ENCODE data around the gene EP400.
"Not testable (repeated sequence)": the region's sequence is repeated elsewhere in the genome, so short reads cannot be mapped to it uniquely, and the experiment has no call there.

The EP400 gene

DNA sequence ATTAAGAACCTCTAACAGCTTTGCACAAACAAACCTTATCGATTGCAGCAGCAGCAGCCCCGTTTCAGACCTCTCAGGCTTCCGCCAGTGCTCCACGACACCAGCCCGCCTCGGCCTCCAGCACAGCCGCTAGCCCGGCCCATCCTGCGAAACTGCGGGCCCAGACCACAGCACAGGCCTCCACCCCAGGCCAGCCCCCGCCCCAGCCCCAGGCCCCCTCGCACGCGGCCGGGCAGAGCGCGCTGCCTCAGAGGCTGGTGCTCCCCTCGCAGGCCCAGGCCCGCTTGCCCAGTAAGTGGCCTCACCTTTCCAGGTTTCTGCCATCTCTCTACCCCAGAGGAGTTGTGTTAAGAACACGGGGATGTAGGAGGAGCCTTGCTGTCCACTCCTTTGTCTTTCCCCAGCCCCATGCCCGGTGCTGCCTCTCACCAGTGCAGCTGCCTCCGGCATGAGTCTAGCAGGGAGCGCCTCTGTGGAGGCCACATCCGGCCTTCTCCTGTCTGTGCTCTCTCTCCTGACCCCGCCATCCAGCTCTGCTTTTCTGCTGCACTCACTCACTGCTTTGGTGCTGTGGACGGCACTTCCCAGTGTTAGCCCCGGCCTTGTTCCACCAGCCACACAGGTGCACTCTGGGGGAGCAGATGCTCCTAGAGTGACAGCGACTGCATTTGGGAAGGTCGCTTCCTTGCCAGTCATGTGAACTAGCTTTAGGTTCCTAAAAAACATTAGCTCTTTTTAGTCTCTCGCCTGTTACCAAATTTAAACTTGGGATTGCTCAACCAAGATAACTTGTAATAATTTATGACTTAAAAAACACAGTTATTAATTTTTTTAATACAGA lies 71.5 kb downstream of the EP400 start:
- DNase-seq, result no peak

DNA sequence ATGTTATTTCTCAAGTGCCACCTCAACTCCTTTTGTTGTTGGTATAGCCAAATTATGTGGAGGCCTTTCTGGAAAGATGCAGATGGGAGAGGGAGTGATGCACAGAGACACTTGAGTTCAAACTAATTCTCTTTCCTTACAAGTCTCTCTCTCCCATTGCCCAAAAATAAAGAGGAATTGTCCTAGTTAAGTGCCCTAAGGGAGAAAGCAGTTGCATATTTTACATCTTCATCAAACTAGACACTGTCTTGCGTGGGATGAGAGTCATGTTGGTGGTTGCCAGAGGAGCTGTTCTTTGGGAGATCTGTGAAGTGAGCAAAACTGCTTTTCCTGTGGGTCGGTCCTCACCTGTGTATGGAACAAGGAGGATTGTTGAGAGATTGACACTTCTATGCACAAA lies 72.2 kb downstream of the EP400 start:
- no peak for DNase-seq

DNA sequence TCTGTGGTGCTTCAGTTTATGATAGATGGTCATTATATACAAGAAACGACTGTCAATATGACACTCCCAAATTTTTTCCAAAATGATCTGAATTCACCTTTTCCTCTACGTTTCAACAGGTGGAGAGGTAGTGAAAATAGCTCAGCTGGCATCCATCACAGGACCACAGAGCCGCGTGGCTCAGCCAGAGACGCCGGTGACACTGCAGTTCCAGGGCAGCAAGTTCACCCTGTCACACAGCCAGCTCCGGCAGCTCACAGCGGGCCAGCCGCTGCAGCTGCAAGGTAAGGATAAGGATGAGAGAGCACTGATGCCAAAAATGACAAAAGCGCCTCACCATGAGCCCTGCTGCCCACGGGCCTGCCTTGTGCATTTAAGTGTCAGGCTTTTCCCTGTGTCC lies 73.9 kb downstream of the EP400 start:
- no peak for DNase-seq

DNA sequence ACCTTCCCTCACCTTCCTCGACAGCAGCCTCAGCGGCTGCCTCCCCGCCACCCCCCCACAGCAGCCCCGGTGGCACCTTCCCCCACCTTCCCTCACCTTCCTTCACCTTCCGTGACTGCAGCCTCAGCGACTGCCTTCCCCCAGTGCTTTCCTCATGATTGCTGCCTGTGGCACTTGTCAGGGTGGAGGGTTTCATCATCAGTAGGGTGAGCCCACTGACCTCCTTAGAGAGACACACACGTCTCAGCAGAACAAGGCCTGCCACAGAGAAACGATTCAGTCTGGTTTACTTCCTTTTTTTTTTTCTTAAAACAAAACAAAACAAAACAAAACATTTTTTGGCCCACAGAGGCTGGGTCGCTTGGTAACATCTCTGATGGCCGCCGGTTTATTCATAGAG lies 75.0 kb downstream of the EP400 start:
- DNase-seq, result no peak

DNA sequence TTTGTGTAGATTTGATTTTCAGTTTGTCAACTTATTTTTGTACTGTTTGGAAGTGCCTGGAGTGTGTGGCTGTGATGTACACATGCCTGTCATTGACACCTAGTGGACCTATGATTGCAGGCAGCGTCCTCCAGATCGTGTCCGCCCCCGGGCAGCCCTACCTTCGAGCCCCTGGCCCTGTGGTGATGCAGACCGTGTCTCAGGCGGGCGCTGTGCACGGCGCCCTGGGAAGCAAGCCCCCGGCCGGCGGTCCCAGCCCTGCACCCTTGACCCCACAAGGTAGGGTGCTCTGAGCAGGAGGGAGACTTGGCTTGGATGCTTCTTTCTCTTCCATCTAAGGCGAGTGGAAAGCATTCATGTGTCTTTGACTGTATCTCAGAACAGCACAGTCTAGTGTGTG lies 75.8 kb downstream of the EP400 start:
- no peak for DNase-seq

DNA sequence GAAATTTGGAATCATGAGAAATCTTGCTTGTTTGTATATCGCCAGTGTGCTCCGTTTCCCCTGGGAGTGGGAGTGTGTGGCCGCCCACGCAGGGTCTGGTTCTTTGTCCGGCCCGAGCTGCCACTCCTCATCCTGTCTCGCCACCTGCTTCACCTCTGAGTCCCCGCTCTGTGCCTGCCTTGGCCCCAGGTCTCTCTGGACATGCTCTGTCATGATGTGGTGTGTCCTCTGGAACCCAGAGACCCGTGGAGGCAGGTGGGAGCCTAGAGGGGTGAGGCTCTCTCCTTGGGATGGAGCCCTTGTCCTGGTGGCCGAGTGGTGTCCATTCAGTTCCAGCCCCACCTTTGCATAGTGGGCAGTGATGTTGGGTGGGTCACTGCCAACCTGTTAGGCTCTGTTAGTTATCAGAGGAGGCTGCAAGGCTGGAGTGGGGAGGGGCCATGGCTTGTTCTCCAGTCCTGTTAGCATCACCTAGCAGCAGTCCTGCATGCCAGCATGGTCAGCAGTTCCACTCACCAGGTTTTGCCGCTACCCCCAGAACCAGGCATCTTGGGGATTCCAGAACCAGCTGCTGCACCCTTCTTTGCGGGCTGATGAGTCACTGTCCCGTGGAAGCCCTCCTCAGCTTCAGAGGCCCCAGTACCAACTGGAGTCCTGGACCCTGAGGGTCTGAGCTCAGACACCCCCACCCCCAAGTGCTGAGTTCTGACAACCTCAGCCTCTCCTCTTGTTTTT lies 76.5 kb downstream of the EP400 start:
- DNase-seq, result no peak

DNA sequence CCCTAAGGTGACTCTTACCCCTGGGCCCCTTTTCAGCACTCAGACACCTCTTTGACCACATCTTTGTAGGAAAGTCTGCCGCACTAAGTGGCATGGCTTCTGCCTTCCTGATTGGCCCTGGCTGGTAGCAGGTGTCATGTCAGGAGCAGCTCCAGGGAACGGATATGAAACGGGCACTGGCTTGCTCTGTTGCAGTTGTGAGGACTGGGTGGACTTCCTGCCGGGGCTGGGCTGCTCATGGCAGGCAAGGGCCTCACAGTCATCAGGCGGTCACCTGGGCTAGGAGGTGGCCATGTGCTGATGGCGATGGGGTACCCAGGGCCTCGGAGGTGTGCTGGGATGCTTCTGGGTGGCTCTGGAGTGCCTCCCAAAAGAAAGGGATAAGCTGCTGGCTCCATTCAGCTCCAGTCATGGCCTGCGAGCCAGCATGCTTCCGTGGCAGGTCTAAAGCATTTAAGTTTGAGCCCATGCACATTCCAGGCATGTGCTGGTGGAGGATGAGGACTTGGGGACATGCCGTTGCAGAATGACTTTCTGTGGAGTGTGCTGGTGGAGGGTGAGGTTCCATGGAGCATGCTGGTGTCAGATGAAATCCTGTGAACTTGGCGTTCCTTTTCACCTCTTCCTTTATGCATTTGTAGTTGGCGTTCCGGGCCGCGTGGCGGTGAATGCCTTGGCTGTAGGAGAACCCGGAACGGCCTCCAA lies 77.2 kb downstream of the EP400 start:
- no peak for DNase-seq

DNA sequence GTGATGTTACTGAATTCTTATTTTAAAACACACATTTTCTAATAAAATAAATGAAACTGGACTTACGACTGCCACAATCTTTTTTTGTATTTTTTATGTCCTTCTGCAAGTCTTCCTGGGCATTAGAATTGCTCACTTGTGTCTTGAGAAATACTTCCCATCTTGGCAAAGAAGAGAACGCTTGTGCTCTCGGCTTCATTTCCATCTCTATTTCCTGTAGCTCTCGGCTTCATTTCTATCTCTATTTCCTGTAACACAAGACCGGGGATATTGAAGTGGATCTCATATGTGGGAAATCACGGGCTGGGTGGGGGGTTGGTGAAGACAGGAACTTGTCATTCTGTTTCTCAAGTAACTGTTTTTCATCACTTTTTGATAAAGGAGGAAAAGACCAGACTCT lies 77.9 kb downstream of the EP400 start:
- no peak for DNase-seq

DNA sequence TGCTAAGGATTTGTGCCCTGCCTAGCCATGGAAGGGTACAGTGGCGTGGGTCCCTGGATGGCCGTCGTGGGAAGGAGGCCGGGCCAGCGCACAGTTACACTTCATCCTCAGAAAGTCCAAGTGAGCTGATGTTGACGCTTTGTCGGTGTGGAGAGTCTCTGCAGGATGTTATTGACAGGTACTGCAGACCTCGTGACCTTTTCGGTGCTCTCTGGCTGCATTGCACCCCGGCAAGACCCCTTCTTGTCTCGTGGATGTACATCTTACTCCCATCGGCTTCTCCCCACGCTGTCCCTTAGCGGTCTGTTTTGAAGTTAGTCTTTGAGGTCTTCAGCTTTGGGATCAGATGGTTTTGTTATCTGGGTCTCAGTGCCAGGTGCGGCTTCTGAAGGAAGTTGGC lies 78.4 kb downstream of the EP400 start:
- DNase-seq, result no peak

DNA sequence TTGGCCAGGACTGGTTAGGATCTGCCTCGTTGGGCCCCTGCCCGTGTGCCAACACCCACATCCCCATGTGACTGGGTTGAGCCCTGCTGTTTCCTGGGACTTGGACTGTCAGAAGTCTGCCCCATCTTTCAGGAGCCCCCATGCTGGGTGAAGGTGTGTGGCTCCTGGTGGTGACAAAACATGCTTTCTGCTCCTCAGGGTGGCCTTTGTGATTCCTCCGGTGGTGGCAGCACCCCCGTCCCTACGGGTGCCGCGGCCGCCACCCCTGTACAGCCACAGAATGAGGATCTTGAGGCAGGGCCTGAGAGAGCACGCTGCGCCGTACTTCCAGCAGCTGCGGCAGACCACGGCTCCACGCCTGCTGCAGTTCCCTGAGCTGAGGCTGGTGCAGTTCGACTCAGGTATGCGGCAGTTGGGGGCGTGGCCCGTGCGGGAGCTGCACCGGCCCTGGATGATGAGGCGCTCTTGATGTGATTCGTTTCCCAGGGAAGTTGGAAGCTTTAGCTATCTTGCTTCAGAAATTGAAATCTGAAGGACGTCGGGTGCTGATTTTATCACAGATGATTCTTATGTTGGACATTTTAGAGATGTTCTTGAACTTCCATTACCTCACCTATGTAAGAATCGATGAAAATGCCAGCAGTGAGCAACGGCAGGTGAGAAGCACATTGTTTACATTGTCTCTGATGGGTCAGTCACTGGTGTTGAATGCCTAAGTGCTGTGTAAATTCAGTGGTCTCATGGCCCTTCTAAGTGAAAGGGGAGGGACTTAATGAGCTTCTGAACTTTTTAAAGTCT lies 80.0 kb downstream of the EP400 start:
- DNase-seq, result no peak

DNA sequence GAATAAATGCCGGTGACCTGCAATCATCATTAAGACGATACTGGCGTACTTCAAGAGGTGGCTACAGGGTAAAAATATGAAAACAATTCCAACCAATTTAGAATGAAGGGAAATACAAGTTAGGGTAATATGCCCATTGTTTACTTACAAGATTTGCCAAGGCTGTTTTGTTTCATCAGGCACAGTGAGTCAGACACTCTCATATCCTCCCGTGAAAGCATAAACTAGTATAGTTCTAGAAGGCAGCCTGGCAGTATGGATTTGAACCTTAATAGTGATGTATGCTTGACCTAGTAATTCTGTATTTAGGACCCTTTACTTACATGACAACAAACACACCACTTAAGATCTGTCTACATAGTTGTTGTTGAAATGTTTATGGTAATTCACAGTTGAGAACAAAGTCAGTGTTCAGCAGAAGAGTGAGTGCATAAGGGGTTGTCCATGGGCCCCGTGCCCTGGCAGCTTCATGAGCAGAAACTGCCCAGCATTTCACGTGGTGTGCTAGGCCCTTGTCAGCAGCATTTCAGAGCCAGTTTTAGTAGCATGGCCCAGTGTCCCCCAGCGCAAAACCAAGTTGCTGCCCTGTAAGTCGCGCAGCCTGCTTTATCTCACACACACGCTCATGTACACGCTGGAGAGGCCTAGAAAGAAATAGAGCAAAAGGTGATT lies 80.8 kb downstream of the EP400 start:
- DNase-seq, result no peak

DNA sequence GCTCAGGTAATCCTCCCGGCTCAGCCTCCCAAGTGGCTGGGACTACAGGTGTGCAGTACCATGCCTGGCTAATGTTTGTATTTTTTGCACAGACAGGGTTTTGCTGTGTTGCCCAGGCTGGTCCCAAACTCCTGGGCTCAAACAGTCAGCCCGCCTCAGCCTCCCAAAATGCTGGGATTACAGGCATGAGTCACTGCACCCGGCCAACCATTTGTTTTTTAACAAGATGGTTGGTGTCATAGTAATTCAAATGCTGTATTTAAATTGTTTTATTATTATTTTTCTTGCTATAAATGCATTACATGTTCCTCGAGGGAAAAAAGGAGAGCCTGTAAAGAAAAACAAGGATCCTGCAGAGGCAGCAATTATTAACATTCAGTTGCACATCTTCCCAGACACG lies 83.9 kb downstream of the EP400 start:
- DNase-seq, result no peak

DNA sequence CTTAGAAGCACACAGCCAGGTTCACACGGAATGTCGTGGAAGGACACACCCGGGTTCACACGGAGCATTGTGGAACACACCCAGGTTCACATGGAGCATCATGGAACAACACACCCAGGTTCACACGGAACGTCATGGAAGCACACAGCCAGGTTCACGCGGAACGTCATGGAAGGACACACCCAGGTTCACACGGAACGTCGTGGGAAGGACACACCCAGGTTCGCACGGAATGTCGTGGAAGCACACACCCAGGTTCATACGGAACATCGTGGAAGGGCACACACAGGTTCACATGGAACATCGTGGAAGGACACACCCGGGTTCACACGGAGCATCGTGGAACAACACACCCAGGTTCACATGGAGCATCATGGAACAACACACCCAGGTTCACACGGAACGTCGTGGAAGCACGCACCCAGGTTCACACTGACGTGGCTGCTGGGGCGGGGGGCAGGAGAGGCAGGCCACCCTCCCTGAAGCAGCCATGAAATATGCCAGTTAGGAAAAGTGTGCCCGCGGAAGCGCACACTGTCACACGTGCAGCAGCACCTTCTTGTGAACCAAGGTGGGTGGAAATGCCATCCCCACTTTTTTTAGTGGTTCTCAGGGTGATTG lies 86.4 kb downstream of the EP400 start:
- DNase-seq, result no peak

DNA sequence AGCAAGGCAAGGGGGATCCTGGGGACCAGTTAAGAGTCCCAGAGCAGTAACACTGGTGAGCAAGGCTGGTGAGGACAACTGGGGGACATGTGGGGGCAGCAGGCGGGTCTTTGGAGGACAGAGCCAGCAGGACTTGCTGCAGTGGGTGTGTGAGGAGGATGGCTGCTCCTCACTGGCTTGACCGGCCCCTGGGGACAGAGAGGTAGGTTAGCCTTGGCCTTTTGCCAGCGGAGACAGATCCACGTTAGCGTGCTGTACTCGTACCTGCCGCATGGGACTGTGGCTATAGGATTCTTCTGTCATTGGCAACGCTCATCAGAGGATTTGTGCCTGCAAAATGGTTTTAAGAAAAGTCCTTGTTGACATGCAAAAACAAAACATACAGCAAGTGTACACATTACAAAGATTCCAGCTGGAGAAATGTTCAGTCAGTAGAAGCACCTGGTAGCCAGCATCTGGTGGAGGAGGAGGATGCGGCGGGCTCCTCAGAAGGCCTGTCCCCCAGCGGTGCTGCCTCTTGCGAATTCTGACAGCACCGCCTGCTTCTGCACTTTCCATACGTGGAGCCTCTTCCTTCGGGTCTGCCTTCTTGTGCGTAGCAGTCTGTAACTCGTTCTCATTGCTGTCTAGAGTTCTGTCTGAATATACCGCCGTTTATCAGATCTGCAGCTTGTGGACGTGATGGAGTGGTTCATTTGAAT lies 91.3 kb downstream of the EP400 start:
- DNase-seq, result no peak

DNA sequence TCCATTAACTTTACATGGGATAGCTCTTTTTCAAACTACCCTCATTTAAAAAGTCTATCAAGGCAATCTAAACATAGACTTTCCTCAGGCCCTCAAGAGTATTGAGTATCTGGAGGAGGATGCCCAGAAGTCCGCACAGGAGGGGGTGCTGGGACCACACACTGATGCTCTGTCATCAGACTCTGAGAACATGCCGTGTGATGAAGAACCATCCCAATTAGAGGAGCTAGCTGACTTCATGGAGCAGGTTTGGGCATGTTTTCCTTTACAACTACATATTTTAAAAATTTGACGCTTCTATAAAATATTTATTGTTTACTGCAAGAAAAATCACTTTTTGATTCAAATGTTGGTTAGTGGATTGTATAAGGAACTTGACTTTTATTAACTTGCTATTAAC lies 93.5 kb downstream of the EP400 start:
- DNase-seq, result no peak

DNA sequence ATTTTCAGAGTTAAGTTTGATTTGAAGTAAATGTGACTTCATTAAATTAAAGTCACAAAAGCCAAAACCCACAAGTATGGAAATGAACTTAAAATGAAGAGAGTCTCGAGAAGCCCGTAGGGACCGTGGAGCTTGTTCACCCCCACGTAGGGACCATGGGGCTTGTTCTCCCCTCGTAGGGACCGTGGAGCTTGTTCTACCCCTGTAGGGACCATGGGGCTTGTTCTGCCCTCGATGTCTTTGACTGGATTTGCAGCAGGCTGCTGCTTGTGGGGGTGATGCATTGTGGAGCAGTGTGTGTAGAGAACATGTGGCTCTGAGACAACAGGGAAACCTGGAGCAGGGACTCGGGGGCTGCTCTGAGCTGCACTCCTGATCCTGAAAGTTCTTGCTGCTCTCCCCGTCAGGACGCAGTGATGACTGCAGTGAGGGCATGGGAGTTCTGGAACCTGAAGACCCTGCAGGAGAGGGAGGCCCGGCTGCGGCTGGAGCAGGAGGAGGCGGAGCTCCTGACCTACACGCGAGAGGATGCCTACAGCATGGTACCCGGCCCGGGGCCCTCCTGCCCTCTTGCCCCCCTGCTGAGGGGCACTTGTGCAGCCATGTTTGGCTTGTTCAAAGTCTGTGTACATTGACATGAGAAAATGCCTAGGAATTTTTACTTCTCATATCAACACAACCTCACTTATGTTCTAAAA lies 94.2 kb downstream of the EP400 start:
- no peak for DNase-seq

DNA sequence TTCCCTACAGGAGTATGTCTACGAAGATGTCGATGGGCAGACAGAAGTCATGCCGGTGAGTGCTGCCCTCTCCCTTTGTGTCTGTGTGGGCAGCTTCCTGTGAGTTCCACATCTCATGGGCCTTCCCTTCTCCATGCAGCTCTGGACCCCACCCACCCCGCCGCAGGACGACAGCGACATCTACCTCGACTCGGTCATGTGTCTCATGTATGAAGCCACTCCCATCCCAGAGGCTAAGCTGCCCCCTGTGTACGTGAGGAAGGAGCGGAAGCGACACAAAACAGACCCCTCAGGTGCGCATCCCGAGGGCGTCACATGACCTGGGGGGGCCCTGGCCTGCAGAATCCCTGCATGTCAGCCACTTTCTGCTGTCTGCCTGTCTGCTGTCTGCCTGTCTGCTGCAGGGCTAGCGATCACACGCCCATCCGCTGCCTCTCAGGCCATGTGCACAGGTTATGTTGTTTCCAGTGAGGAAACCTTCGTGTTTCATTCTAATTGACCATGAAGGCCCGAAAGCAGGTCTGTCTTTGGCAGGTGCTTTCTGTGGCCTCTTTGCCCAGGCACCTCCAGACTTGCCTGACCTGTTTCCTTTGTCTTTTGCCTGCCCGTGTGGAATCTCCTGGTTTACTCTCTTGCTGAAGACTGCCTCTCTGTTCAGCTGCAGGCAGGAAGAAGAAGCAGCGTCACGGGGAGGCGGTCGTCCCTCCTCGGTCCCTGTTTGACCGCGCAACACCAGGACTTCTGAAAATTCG lies 95.1 kb downstream of the EP400 start:
- no peak for DNase-seq

DNA sequence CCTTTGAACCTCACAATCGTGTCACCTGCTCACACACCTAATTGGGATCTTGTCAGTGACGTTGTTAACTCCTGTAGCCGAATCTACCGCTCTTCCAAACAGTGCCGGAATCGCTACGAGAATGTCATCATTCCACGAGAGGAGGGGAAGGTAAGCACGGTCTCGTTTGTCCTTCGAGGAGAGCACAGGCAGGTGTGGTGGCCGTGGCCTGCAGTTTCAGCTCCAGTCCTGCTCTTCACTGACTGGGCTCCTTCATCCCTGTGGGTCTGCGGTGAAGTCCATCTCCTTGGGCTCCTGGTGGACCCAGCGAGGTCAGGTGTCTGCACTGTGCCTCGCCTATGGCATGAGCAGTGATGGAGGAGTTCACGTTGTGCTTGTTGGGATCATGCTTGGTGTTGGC lies 96.0 kb downstream of the EP400 start:
- no peak for DNase-seq

DNA sequence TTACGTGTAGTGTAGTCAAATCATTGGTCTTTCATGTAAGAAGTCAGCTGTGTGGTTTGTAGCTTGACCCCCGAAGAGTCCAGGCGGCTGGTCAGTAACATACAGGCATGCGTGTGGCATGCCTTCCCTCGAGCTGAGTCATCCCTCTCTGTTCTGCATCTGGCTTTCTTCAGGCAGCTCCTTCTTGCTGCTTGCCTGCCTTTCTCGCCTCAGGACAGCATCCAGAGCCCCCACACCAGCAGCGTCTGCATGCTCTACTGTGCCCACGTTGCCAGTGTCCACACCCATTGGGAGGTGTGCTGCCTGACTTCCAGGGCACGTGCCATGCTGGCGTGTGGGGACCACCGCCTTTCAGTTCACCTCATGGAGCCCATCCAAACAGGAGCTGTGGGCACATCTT lies 96.8 kb downstream of the EP400 start:
- DNase-seq, result no peak

DNA sequence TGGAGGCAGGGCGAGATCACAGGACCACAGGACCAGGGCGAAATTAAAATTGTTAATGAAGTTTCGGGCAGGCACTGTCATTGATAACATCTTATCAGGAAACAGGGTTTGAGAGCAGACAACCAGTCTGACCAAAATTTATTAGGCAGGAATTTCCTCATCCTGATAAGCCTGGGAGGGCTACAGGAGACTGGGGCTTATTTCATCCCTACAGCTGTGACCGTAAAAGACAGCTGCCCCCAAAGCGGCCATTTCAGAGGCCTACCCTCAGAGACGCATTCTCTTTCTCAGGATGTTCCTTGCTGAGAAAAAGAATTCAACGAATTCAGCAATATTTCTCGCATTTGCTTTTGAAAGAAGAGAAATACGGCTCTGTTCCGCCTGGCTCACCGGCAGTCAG lies 97.9 kb downstream of the EP400 start:
- DNase-seq, result not testable (repeated sequence)

All from NCI-H510A treated with DMSO at 0.1 percent for 48 hours (cell line).